SK-N-SH (cell line): ENCODE results near the gene CDX1. TPM values are rescaled to one million over a fixed set of nuclear protein-coding genes. Genes with fewer than 3 reads are reported as not detected.

ENCODE experiments used
- CTCF ChIA-PET: fragments of 300-600, 350-600 bp; formaldehyde crosslinking; extraction: SDS; loops from one replicate; lab custom pipeline; 2021; lab: Yijun Ruan, JAX
- POLR2A ChIA-PET: fragments of 350-600 bp; sonication (Branson Sonifier 250); formaldehyde crosslinking; extraction: SDS; loops from one replicate; lab custom pipeline; 2020; ENCODE audit warnings: antibody characterized with exemption, inconsistent platforms; lab: Yijun Ruan, JAX
- DNase-seq: peaks from one replicate; pipeline ENCODE4 v3.0.0; 2012
- H2AFZ ChIP-seq: fragments of 200-600 bp; sonication (generic); 2 replicates; pipeline ENCODE4 v1.8.1; 2016; ENCODE audit warnings: antibody characterized with exemption, mild to moderate bottlenecking, low read depth
- H3F3A ChIP-seq: fragments of 200-600 bp; sonication (generic); replicated peaks from 2 replicates; pipeline ENCODE3; 2016; ENCODE audit warnings: antibody characterized with exemption, mild to moderate bottlenecking; ENCODE audit not compliant: insufficient read depth
- H3K27ac ChIP-seq, 2 experiments: fragments of 200-500 bp in 1 of 2; fragments of 200-600 bp in 1 of 2; sonication (Bioruptor generic) in 1 of 2; sonication (generic), shearing (Covaris generic) in 1 of 2; 2 replicates each; pipeline versions ENCODE4 v1.5.1 to v1.6.1; 2014 to 2016; ENCODE audit warnings: low read depth in 2 of 2, inconsistent platforms in 1 of 2, low read length in 1 of 2, mild to moderate bottlenecking in 1 of 2, mixed read lengths in 1 of 2
- H3K27me3 ChIP-seq: fragments of 200-600 bp; sonication (generic), shearing (Covaris generic); 2 replicates; pipeline ENCODE4 v1.6.1; 2016; ENCODE audit warnings: mixed run types; ENCODE audit not compliant: insufficient read depth
- H3K36me3 ChIP-seq, 2 experiments: fragments of 200-500 bp in 1 of 2; fragments of 200-600 bp in 1 of 2; sonication (Bioruptor generic) in 1 of 2; sonication (generic) in 1 of 2; replicated peaks in 1 of 2; 2 replicates each; pipeline versions ENCODE3 to v1.5.1; 2014 to 2016; ENCODE audit warnings: low read length in 1 of 2, mild to moderate bottlenecking in 1 of 2; ENCODE audit not compliant: insufficient read depth in 2 of 2, control insufficient read depth in 1 of 2
- H3K4me1 ChIP-seq, 2 experiments: fragments of 200-500 bp in 1 of 2; fragments of 200-600 bp in 1 of 2; sonication (Bioruptor generic) in 1 of 2; sonication (generic), shearing (Covaris generic) in 1 of 2; 2 replicates each; pipeline versions ENCODE4 v1.5.1 to v1.6.1; 2014 to 2016; ENCODE audit warnings: low read depth in 1 of 2, low read length in 1 of 2, mixed run types in 1 of 2; ENCODE audit not compliant: insufficient read depth in 2 of 2, control insufficient read depth in 1 of 2
- H3K4me2 ChIP-seq: fragments of 200-600 bp; sonication (generic), shearing (Covaris generic); 2 replicates; pipeline ENCODE4 v1.6.1; 2017; ENCODE audit warnings: mixed run types
- H3K4me3 ChIP-seq, 2 experiments: fragments of 200-500 bp in 1 of 2; fragments of 200-600 bp in 1 of 2; sonication (Bioruptor generic) in 1 of 2; sonication (generic), shearing (Covaris generic) in 1 of 2; 2 replicates each; pipeline versions ENCODE4 v1.5.1 to v1.8.1; 2014 to 2016; ENCODE audit warnings: low read depth in 2 of 2, inconsistent platforms in 1 of 2, low read length in 1 of 2, mild to moderate bottlenecking in 1 of 2, mixed read lengths in 1 of 2, moderate library complexity in 1 of 2
- H3K79me2 ChIP-seq: fragments of 200-600 bp; sonication (generic); 2 replicates; pipeline ENCODE4 v1.8.1; 2017; ENCODE audit warnings: mild to moderate bottlenecking; ENCODE audit not compliant: insufficient read depth
- H3K9ac ChIP-seq: fragments of 200-600 bp; sonication (generic); 2 replicates; pipeline ENCODE4 v1.6.1; 2017; ENCODE audit warnings: mixed run types
- H3K9me2 ChIP-seq: fragments of 200-600 bp; sonication (generic); 2 replicates; pipeline ENCODE4 v1.6.1; 2017; ENCODE audit warnings: mixed run types
- H3K9me3 ChIP-seq: fragments of 200-600 bp; sonication (generic); 2 replicates; pipeline ENCODE4 v1.6.1; 2017; ENCODE audit warnings: mixed run types, mild to moderate bottlenecking, moderate library complexity
- H4K20me1 ChIP-seq: fragments of 200-600 bp; sonication (generic); 2 replicates; pipeline ENCODE4 v1.6.1; 2017; ENCODE audit warnings: mild to moderate bottlenecking, mixed run types; ENCODE audit not compliant: insufficient read depth
- CHD2 ChIP-seq: fragments of 150-350 bp; IDR thresholded peaks from 2 replicates; pipeline ENCODE4 v1.6.1; 2018; ENCODE audit warnings: low read length; ENCODE audit not compliant: partially characterized antibody
- JUND ChIP-seq: IDR thresholded peaks from 2 replicates; pipeline ENCODE4 v1.4.0; 2012
- MAX ChIP-seq: IDR thresholded peaks from 2 replicates; pipeline ENCODE4 v1.4.0; 2012; ENCODE audit warnings: low read depth
- MXI1 ChIP-seq: IDR thresholded peaks from 2 replicates; pipeline ENCODE4 v1.6.1; 2012; ENCODE audit warnings: mild to moderate bottlenecking, low read depth, low read length, improper control_type of control experiment
- RFX5 ChIP-seq: IDR thresholded peaks from 2 replicates; pipeline ENCODE4 v1.6.1; 2012; ENCODE audit warnings: mild to moderate bottlenecking, improper control_type of control experiment, low read length
- SMC3 ChIP-seq: IDR thresholded peaks from 2 replicates; pipeline ENCODE4 v1.6.1; 2012; ENCODE audit warnings: low read depth, low read length, improper control_type of control experiment
- TCF12 ChIP-seq: IDR thresholded peaks from 2 replicates; pipeline ENCODE4 v1.4.0; 2012
- YY1 ChIP-seq: IDR thresholded peaks from 2 replicates; pipeline ENCODE4 v1.4.0; 2012; ENCODE audit warnings: low read depth, mild to moderate bottlenecking
- WGBS: methylation state at CpG from one replicate; pipeline ENCODE4 v1.1.6; 2017; ENCODE audit warnings: low lambda C conversion rate; 5-methylcytosine and 5-hydroxymethylcytosine counted together
- polyA plus RNA-seq, 3 experiments: library from polyadenylated mRNA; depleted of rRNA; stranded (reverse); fragments of >200 nt; gene quantifications; 2 replicates each; pipeline ENCODE4 v1.2.3, GENCODE V29; 2012

CDX1 gene
- polyA plus RNA-seq, 1 of the 3 experiments (the other 2 are of a cell fraction) = 0.23 TPM

DNA sequence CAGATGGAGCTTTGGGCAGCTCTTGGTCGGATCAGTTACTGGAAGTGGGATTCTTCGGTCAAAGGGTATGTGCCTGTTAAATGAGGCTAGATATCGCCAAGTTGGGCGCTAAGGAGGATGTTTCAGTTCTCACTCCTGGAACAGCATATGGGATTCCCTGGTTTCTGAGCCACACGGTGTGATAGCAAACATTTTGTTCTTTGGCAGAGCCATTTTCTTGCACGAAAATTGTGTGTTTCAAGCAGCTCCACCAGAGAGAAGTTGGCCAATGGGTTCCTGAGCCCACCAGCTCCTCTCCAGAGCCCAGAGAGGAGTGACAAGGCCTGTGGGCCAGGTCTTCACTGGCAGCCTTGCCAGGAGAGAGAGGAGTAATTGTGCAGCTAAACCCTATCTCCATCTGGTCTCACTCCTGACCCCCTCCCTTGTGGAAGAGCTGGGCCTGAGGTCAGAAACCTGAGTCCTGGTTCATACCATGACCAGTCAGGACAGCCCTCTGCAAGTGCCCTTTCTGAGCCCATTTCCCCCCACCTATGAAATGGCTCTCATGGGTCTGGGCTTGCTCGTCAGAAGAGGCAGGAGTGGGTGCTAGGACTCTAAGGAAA is 12.5 kb downstream of the CDX1 start:
- WGBS = 78% methylated on average over 6 of the region's 7 CpGs
- H4K20me1 ChIP-seq = no peaks in the 10 kb centered on the region
- H3K4me2 ChIP-seq = no peak overlapping the region
- no peak overlapping the region for H3K27ac ChIP-seq
- H3K79me2 ChIP-seq = no peaks in the 10 kb centered on the region
- no peaks in the 10 kb centered on the region for H3K27me3 ChIP-seq
- ChIA-PET POLR2A (interaction anchor here (1.0 kb wide), 1 partner anchor 16 kb away, joined by 4 read pairs; no protein-coding TSS in a partner anchor), CTCF (interaction anchor here (1.9 to 10.7 kb wide), 3 partner anchors 9 to 50 kb away, joined by 6 to 90 read pairs (median 13); no protein-coding TSS in a partner anchor)
- no peaks in the 10 kb centered on the region for H3K9me3 ChIP-seq
- H3K4me1 ChIP-seq = no peaks in the 10 kb centered on the region; a peak in 1 of 4 replicates
- no peaks in the 10 kb centered on the region for H3F3A ChIP-seq
- no peak overlapping the region for H2AFZ ChIP-seq
- TF ChIP-seq RFX5 (no peak), MXI1 (no peak), SMC3 (no peak)
- H3K9ac ChIP-seq = no peak overlapping the region
- no peak for DNase-seq
- no peak overlapping the region for H3K4me3 ChIP-seq
- H3K36me3 ChIP-seq = no peaks in the 10 kb centered on the region
- H3K9me2 ChIP-seq = no peaks in the 10 kb centered on the region

- no peaks in the 10 kb centered on the region; a peak in 1 of 4 replicates for H3K4me1 ChIP-seq
- H3F3A ChIP-seq = no peaks in the 10 kb centered on the region
- POLR2A ChIA-PET = no interaction called here
- H3K79me2 ChIP-seq = no peaks in the 10 kb centered on the region
- no peak overlapping the region for H2AFZ ChIP-seq
- DNase-seq = no peak
- no peaks in the 10 kb centered on the region for H3K36me3 ChIP-seq
- H3K27ac ChIP-seq = no peak overlapping the region
- no peaks in the 10 kb centered on the region for H3K27me3 ChIP-seq
- no peak for TF ChIP-seq RFX5
- TF ChIP-seq MAX = no peak
- no peak for TF ChIP-seq SMC3
- no peak for TF ChIP-seq YY1
- TF ChIP-seq, all 33 proteins: peak for 0
- Histone ChIP-seq H3K4me3 (no peak overlapping the region), H3K9me3 (no peaks in the 10 kb centered on the region), H4K20me1 (no peaks in the 10 kb centered on the region), H3K4me2 (no peak overlapping the region), H3K9me2 (no peaks in the 10 kb centered on the region), H3K9ac (no peak overlapping the region)
- CTCF ChIA-PET = interaction anchor here (1.1 to 10.7 kb wide), 4 partner anchors 8 to 51 kb away, joined by 3 to 90 read pairs (median 9); no protein-coding TSS in a partner anchor
- 86% methylated on average over 17 of the region's 18 CpGs for WGBS
Observed at GRCh38 chr5:150180241-150181026, 13.9 kb downstream of the CDX1 start.

DNA sequence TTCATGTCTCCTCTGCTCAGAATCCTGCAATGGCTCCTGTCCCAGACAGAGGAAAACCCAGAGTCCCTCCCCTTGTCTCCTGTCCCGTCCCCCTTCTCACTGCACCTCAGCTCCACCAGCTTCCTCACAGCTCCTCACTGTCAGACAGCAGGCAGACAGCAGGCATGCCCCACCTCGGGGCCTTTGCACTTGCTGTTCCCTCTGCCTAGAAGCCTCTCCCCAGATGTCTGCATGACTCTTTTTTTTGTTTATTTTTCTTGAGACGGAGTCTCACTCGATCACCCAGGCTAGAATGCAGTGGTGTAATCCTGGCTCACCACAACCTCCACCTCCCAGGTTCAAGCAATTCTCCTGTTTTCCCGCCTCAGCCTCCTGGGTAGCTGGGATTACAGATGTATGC is 14.4 kb downstream of the CDX1 start:
- Histone ChIP-seq H3K9me2 (no peaks in the 10 kb centered on the region), H4K20me1 (no peaks in the 10 kb centered on the region), H3K27ac (no peak overlapping the region), H3K27me3 (no peaks in the 10 kb centered on the region), H3K9me3 (no peaks in the 10 kb centered on the region), H3K4me2 (no peak overlapping the region), H3F3A (no peaks in the 10 kb centered on the region), H3K79me2 (no peaks in the 10 kb centered on the region), H2AFZ (no peak overlapping the region), H3K36me3 (no peaks in the 10 kb centered on the region), H3K9ac (no peak overlapping the region), H3K4me3 (no peak overlapping the region), H3K4me1 (no peaks in the 10 kb centered on the region; a peak in 1 of 4 replicates)
- no peak for DNase-seq
- POLR2A ChIA-PET = no interaction called here
- TF ChIP-seq TCF12 (no peak), CHD2 (no peak), MAX (no peak), JUND (no peak), MXI1 (no peak)
- CTCF ChIA-PET = interaction anchor here (1.1 to 10.7 kb wide), 5 partner anchors 9 to 52 kb away, joined by 3 to 90 read pairs (median 8); no protein-coding TSS in a partner anchor
- WGBS = 80% methylated on average over 5 of the region's 5 CpGs
